ENCODE results near the gene TRAF6.
"Not testable (repeated sequence)": the region's sequence is repeated elsewhere in the genome, so short reads cannot be mapped to it uniquely, and the experiment has no call there.

Gene TRAF6

DNA sequence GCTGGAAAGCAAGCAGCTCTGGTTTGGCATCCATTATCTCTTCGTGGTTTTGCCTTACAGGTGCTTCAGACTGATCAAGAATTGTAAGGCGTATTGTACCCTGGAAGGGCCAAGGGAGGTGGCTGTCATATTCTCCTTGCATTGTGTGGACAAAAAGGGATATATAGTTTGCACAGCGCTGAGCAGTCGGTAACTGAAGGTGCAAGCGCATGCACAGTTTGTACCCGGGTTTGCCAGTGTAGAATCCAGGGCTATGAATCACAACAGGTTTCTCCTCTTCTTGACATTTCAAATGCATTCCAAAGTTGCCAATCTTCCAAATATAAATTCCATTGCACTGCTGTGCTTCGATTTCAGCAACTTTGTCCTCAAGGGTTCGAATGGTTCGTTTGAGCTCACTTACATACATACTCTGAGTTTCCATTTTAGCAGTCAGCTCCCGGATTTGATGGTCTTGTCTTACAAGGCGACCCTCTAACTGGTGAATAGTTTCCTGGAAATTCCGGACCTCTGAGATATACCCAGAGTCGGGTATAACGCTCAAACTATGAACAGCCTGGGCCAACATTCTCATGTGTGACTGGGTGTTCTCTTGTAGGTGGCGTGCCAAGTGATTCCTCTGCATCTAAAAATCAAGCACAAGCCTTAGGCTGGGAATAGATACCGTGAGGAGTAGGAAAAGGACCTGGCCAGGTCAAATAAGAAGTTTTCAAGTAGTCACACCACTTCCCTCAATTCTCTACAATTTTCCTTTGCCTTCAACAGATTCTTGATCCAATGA is 19.9 kb downstream of the TRAF6 start:
- no peak overlapping the region for H3K4me3 ChIP-seq (ENCODE audit: low read length)
- TF ChIP-seq CTCF (conservative IDR thresholded peaks at IDR 0.05; ENCODE audit: low read length), result no peak
- no peak for DNase-seq (ENCODE audit: low read depth)

GRCh38 chr11:36488096-36488495 is 22.0 kb downstream of the TRAF6 start:
- no peak for DNase-seq (ENCODE audit: low read depth)
- no peak overlapping the region for H3K4me3 ChIP-seq (ENCODE audit: low read length)
- TF ChIP-seq CTCF (conservative IDR thresholded peaks at IDR 0.05; ENCODE audit: low read length), result no peak

- no peak for TF ChIP-seq CTCF (conservative IDR thresholded peaks at IDR 0.05; ENCODE audit: low read length)
- no peak for DNase-seq (ENCODE audit: low read depth)
- H3K4me3 ChIP-seq (ENCODE audit: low read length), result no peak overlapping the region
These were observed 22.5 kb downstream of the TRAF6 start for GRCh38 chr11:36487619-36488018.

DNA sequence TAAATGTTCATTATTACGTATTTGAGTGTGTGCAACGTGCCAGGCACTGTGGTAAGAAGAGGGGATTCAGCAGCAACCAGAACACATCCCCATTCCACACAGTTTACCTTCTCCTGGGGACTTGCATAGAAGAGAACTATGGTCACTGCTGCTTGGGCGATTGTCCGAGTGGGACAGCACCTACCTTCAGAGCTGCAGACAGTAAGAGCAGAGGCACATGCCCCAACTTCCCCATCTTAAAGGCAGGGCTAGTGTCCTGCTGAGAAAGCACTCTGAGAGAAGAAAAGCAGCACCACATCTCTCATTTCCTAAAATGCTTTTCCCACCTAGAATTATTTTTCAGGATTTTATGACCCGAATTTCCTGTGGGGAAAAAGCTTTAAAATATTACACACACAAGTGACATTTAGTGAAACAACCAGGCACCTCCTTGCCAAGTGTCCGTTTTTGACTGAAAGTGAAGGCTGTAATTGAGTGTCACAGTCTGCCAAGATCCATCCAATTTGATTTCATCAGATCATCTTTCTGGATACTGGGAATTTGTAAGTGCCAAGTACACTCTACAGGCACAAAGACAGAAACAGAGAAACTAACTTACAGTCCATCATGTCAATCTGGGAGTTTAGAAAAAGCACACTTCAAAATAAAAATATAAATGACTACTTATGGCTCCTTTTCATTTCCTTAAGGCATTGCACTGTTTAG is 24.6 kb downstream of the TRAF6 start:
- no peak overlapping the region for H3K4me3 ChIP-seq (ENCODE audit: low read length)
- TF ChIP-seq CTCF (conservative IDR thresholded peaks at IDR 0.05; ENCODE audit: low read length), result no peak
- no peak for DNase-seq (ENCODE audit: low read depth)

DNA sequence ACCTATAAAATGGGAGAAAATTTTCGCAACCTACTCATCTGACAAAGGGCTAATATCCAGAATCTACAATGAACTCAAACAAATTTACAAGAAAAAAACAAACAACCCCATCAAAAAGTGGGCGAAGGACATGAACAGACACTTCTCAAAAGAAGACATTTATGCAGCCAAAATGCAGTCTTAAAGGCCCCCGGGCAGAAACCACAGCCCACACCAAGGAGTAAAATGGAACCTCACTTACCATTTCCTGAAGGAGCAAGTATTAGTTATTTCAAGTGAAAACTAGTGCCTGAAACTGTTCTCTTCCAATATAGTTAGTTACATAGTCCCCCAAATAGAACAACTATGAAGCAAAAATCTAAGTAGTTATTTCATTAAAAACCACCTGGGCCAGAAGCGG is 27.0 kb downstream of the TRAF6 start:
- DNase-seq (ENCODE audit: low read depth); H3K4me3 ChIP-seq (ENCODE audit: low read length): not testable (repeated sequence)

DNA sequence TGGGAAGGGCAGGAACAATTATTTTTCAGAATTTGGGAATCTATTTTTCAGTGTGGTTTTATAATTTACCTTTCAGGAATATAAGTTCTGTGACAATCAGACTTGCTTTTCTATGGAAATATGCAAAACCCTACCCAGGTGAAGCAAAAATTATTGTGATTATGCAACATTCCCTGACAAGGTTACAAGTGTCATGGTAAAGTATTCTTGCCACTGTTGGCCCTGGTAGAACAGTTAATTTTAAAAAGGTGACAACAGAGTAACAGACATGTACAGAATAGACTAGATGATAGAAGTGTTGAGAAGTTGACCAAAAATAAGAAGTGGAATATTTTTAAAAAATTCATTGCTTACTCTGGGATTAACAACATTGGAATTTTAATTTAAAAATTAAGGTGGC is 29.2 kb downstream of the TRAF6 start:
- no peak overlapping the region for H3K4me3 ChIP-seq (ENCODE audit: low read length)
- no peak for DNase-seq (ENCODE audit: low read depth)

More for the DNA sequence above, 29.2 kb downstream of the TRAF6 start:
- TF ChIP-seq CTCF (conservative IDR thresholded peaks at IDR 0.05; ENCODE audit: low read length), result no peak
